Osteocyte (in vitro differentiated cells): ENCODE measurements around the gene KRTAP17-1. TPM values are rescaled to one million over a fixed set of nuclear protein-coding genes. Genes with fewer than 3 reads are reported as not detected.

Source experiments
- DNase-seq: peaks from one replicate; pipeline ENCODE4 v3.0.0; 2021; ENCODE audit warnings: mixed read lengths; ENCODE audit not compliant: unreplicated experiment; ENCODE audit errors: extremely low spot score
- H3K27ac Mint-ChIP-seq: one replicate; pipeline ENCODE4 v1.8.0; 2021; ENCODE audit warnings: mild to moderate bottlenecking, mixed read lengths; ENCODE audit not compliant: unreplicated experiment
- H3K27me3 Mint-ChIP-seq: one replicate; pipeline ENCODE4 v1.8.0; 2021; ENCODE audit warnings: mixed read lengths; ENCODE audit not compliant: unreplicated experiment
- H3K36me3 Mint-ChIP-seq: one replicate; pipeline ENCODE4 v1.8.0; 2021; ENCODE audit warnings: mixed read lengths; ENCODE audit not compliant: unreplicated experiment
- H3K4me1 Mint-ChIP-seq: one replicate; pipeline ENCODE4 v1.8.0; 2021; ENCODE audit warnings: mixed read lengths; ENCODE audit not compliant: unreplicated experiment
- H3K4me3 Mint-ChIP-seq: one replicate; pipeline ENCODE4 v1.8.0; 2021; ENCODE audit warnings: mild to moderate bottlenecking, moderate library complexity, mixed read lengths; ENCODE audit not compliant: unreplicated experiment
- H3K9me3 Mint-ChIP-seq: one replicate; pipeline ENCODE4 v1.8.0; 2021; ENCODE audit warnings: mixed read lengths; ENCODE audit not compliant: unreplicated experiment
- total RNA-seq: library from RNA; stranded (reverse); gene quantifications from 2 replicates; pipeline ENCODE4 v1.2.1, GENCODE V29; 2021
- TF ChIP-seq, protein P1 (sequence below): fragments of 200-600 bp; sonication (generic); IDR thresholded peaks from 2 replicates; pipeline ENCODE4 v1.5.0; 2021; ENCODE audit warnings: antibody characterized with exemption, mild to moderate bottlenecking, moderate library complexity

KRTAP17-1 gene
- total RNA-seq, 1 donor from 2014 or later: not detected

DNA sequence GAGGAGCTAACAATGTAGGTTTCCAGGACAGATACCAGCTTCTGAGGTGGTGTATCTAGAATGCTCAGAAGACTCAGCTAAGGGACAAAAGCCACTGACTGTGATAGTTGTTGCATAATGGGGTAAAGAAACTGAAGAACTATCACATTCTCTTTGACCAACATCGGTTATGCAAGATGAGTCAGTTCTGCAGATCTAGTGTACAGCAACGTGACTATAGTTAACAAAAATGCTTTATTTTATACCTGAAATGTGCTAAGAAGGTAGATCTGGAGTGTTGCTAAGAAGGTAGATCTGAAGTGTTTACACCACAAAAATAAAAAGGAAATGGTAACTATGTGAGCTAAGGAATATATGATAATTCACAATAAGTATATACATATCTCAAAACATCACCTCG lies 47.8 kb downstream of the KRTAP17-1 start:
- H3K36me3 Mint-ChIP-seq: no peaks in the 10 kb centered on the region
- H3K4me3 Mint-ChIP-seq: no peak overlapping the region
- no peak overlapping the region for H3K27ac Mint-ChIP-seq
- no peaks in the 10 kb centered on the region for H3K4me1 Mint-ChIP-seq
- TF ChIP-seq, protein P1, sequence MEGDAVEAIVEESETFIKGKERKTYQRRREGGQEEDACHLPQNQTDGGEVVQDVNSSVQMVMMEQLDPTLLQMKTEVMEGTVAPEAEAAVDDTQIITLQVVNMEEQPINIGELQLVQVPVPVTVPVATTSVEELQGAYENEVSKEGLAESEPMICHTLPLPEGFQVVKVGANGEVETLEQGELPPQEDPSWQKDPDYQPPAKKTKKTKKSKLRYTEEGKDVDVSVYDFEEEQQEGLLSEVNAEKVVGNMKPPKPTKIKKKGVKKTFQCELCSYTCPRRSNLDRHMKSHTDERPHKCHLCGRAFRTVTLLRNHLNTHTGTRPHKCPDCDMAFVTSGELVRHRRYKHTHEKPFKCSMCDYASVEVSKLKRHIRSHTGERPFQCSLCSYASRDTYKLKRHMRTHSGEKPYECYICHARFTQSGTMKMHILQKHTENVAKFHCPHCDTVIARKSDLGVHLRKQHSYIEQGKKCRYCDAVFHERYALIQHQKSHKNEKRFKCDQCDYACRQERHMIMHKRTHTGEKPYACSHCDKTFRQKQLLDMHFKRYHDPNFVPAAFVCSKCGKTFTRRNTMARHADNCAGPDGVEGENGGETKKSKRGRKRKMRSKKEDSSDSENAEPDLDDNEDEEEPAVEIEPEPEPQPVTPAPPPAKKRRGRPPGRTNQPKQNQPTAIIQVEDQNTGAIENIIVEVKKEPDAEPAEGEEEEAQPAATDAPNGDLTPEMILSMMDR: no peak
- H3K27me3 Mint-ChIP-seq: no peaks in the 10 kb centered on the region
- no peaks in the 10 kb centered on the region for H3K9me3 Mint-ChIP-seq
- DNase-seq: no peak

- no peak for DNase-seq
- no peaks in the 10 kb centered on the region for H3K36me3 Mint-ChIP-seq
- TF ChIP-seq, protein P1: no peak
- H3K27ac Mint-ChIP-seq: no peak within 1 kb of the TSS
- H3K4me3 Mint-ChIP-seq: no peak within 1 kb of the TSS
- H3K27me3 Mint-ChIP-seq: no peaks in the 10 kb centered on the region
- no peaks in the 10 kb centered on the region for H3K4me1 Mint-ChIP-seq
- no peaks in the 10 kb centered on the region for H3K9me3 Mint-ChIP-seq
Observed at GRCh38 chr17:41265078-41265477, 50.4 kb downstream of the KRTAP17-1 start, which contains the start of gene KRTAP9-6. Gene KRTAP9-6 (plus strand): TSS chr17:41265378. CDS start chr17:41265378, 0 bp downstream.

Other genes starting within 250 kb of the KRTAP17-1 start
- gene KRTAP2-4, start 249.8 kb downstream of the KRTAP17-1 start, total RNA-seq: not detected in 2 replicates
- gene KRTAP4-7, start 231.6 kb downstream of the KRTAP17-1 start, total RNA-seq: not detected in 2 replicates
- not detected in 2 replicates for gene KRTAP4-8, start 217.6 kb downstream of the KRTAP17-1 start, total RNA-seq
- not detected in 2 replicates for gene KRTAP4-16, start 213.5 kb downstream of the KRTAP17-1 start, total RNA-seq
- gene KRTAP4-9, start 210.3 kb downstream of the KRTAP17-1 start, total RNA-seq: not detected in 2 replicates
- not detected in 2 replicates for gene KRTAP4-11, start 197.3 kb downstream of the KRTAP17-1 start, total RNA-seq
- gene KRTAP4-12, start 191.5 kb downstream of the KRTAP17-1 start, total RNA-seq: not detected in 2 replicates
- gene KRTAP4-6, start 175.2 kb downstream of the KRTAP17-1 start, total RNA-seq: not detected in 2 replicates
- gene KRTAP4-5, start 165.9 kb downstream of the KRTAP17-1 start, total RNA-seq: not detected in 2 replicates
- not detected in 2 replicates for gene KRTAP4-4, start 155.0 kb downstream of the KRTAP17-1 start, total RNA-seq
- not detected in 2 replicates for gene KRTAP4-3, start 147.5 kb downstream of the KRTAP17-1 start, total RNA-seq
- not detected in 2 replicates for gene KRTAP4-2, start 137.5 kb downstream of the KRTAP17-1 start, total RNA-seq
- not detected in 2 replicates for gene KRTAP4-1, start 130.8 kb downstream of the KRTAP17-1 start, total RNA-seq
- not detected in 2 replicates for gene KRTAP9-1, start 125.8 kb downstream of the KRTAP17-1 start, total RNA-seq
- not detected in 2 replicates for gene KRTAP9-2, start 89.1 kb downstream of the KRTAP17-1 start, total RNA-seq
- gene KRTAP9-3, start 83.3 kb downstream of the KRTAP17-1 start, total RNA-seq: not detected in 2 replicates
- gene KRTAP9-8, start 77.7 kb downstream of the KRTAP17-1 start, total RNA-seq: not detected in 2 replicates
- not detected in 2 replicates for gene KRTAP9-4, start 66.0 kb downstream of the KRTAP17-1 start, total RNA-seq
- not detected in 2 replicates for gene KRTAP9-9, start 60.3 kb downstream of the KRTAP17-1 start, total RNA-seq
- gene KRTAP9-6, start 50.3 kb downstream of the KRTAP17-1 start, total RNA-seq: not detected in 2 replicates
- gene KRTAP9-7, start 40.0 kb downstream of the KRTAP17-1 start, total RNA-seq: not detected in 2 replicates
- not detected in 2 replicates for gene KRTAP29-1, start 12.9 kb downstream of the KRTAP17-1 start, total RNA-seq
- gene KRTAP16-1, start 6.4 kb downstream of the KRTAP17-1 start, total RNA-seq: not detected in 2 replicates
- not detected in 2 replicates for gene KRT33A, start 35.1 kb upstream of the KRTAP17-1 start, total RNA-seq
- gene KRT33B, start 54.1 kb upstream of the KRTAP17-1 start, total RNA-seq: not detected in 2 replicates
- gene KRT34, start 66.6 kb upstream of the KRTAP17-1 start, total RNA-seq: not detected in 2 replicates
- not detected in 2 replicates for gene KRT31, start 81.9 kb upstream of the KRTAP17-1 start, total RNA-seq
- not detected in 2 replicates for gene KRT37, start 108.9 kb upstream of the KRTAP17-1 start, total RNA-seq
- gene KRT38, start 125.3 kb upstream of the KRTAP17-1 start, total RNA-seq: not detected in 2 replicates
- gene KRT32, start 151.7 kb upstream of the KRTAP17-1 start, total RNA-seq: not detected in 2 replicates
- not detected in 2 replicates for gene KRT35, start 165.4 kb upstream of the KRTAP17-1 start, total RNA-seq
- not detected in 2 replicates for gene KRT36, start 174.2 kb upstream of the KRTAP17-1 start, total RNA-seq
- gene KRT13, start 189.9 kb upstream of the KRTAP17-1 start, total RNA-seq: not detected in 2 replicates
- not detected in 2 replicates for gene KRT15, start 203.2 kb upstream of the KRTAP17-1 start, total RNA-seq
- gene KRT19, start 212.6 kb upstream of the KRTAP17-1 start, total RNA-seq: 0.65 and 1.5 TPM in 2 replicates